PC-9 (cell line): Measurements from ENCODE around the gene LRP10. TPM values are rescaled to one million over a fixed set of nuclear protein-coding genes. Genes with fewer than 3 reads are reported as not detected.
A peak's percentile ranks its signal among the peaks of the same experiment; 100 is the strongest.

ENCODE experiments used
- Bru-seq: library from RNA; stranded (reverse); fragments of 400-500 nt; gene quantifications from one replicate; lab custom pipeline; 2021; lab: Mats Ljungman, UMichigan
- BruChase-seq, 2 experiments: library from RNA; stranded (reverse); fragments of 400-500 nt; gene quantifications; one replicate each; lab custom pipeline; 2021; lab: Mats Ljungman, UMichigan
- BruUV-seq: library from RNA; stranded (reverse); fragments of 400-500 nt; replicated peaks from 2 replicates; lab custom pipeline; 2021; lab: Mats Ljungman, UMichigan
- CTCF ChIA-PET: fragments of 300-600 bp; sonication (Branson Sonifier 250); formaldehyde crosslinking; loops from one replicate; lab custom pipeline; 2022; ENCODE audit warnings: antibody characterized with exemption; lab: Charles Lee
- POLR2A ChIA-PET: fragments of 300-600 bp; sonication (Branson Sonifier 250); formaldehyde crosslinking; loops from one replicate; lab custom pipeline; 2022; ENCODE audit warnings: antibody characterized with exemption; ENCODE audit not compliant: unreplicated experiment; lab: Charles Lee
- DNase-seq, 2 experiments: peaks; one replicate each; pipeline versions ENCODE4 v3.0.0 to v3.0.0-alpha.2; 2015 to 2022; ENCODE audit warnings: mixed read lengths in 1 of 2
- H2AFZ ChIP-seq: fragments of 200-600 bp; sonication (generic); 2 replicates; pipeline ENCODE4 v1.8.1; 2017; ENCODE audit warnings: antibody characterized with exemption
- H3F3A ChIP-seq: fragments of 200-600 bp; sonication (generic); 2 replicates; pipeline ENCODE4 v1.8.1; 2017; ENCODE audit warnings: antibody characterized with exemption, mild to moderate bottlenecking, low read depth; ENCODE audit not compliant: insufficient read depth
- H3K27ac ChIP-seq: fragments of 200-600 bp; sonication (generic); 2 replicates; pipeline ENCODE4 v1.6.1; 2016; ENCODE audit warnings: mixed run types
- H3K27me3 ChIP-seq: fragments of 200-600 bp; sonication (generic); 2 replicates; pipeline ENCODE4 v1.6.1; 2016; ENCODE audit warnings: low read depth, mixed run types; ENCODE audit not compliant: insufficient read depth
- H3K36me3 ChIP-seq: fragments of 200-600 bp; sonication (generic); 2 replicates; pipeline ENCODE4 v1.6.1; 2016; ENCODE audit warnings: low read depth, mixed run types
- H3K4me1 ChIP-seq: fragments of 200-600 bp; sonication (generic); replicated peaks from 2 replicates; pipeline ENCODE4 v1.6.1; 2016; ENCODE audit warnings: mixed run types; ENCODE audit not compliant: insufficient read depth
- H3K4me2 ChIP-seq: fragments of 200-600 bp; sonication (generic); 2 replicates; pipeline ENCODE4 v1.6.1; 2017; ENCODE audit warnings: mixed run types
- H3K4me3 ChIP-seq: fragments of 200-600 bp; sonication (generic); 2 replicates; pipeline ENCODE4 v1.6.1; 2016; ENCODE audit warnings: mixed run types
- H3K79me2 ChIP-seq: fragments of 200-600 bp; sonication (generic); 2 replicates; pipeline ENCODE4 v1.6.1; 2017; ENCODE audit warnings: low read depth, mixed run types
- H3K9me2 ChIP-seq: fragments of 200-600 bp; sonication (generic); 2 replicates; pipeline ENCODE4 v1.8.1; 2017; ENCODE audit warnings: mild to moderate bottlenecking; ENCODE audit not compliant: insufficient read depth
- H3K9me3 ChIP-seq: fragments of 200-600 bp; sonication (generic); 2 replicates; pipeline ENCODE4 v1.8.1; 2016; ENCODE audit warnings: low read depth; ENCODE audit not compliant: insufficient read depth
- H4K20me1 ChIP-seq: fragments of 200-600 bp; sonication (generic); 2 replicates; pipeline ENCODE4 v1.8.1; 2017; ENCODE audit not compliant: insufficient read depth
- CTCF ChIP-seq: fragments of 200-600 bp; sonication (generic); conservative IDR thresholded peaks from 2 replicates; pipeline ENCODE4 v1.6.1; 2017; ENCODE audit warnings: mixed run types, antibody characterized with exemption, mild to moderate bottlenecking, moderate library complexity
- EZH2 ChIP-seq: fragments of 200-600 bp; sonication (generic); IDR thresholded peaks from 2 replicates; pipeline ENCODE4 v1.8.0; 2017; ENCODE audit warnings: antibody characterized with exemption, low read depth
- intact Hi-C: fragments of 100-400 bp; cut with micrococcal nuclease; formaldehyde crosslinking; loops from one replicate; pipeline ENCODE4 v1.10.0; 2022; ENCODE audit not compliant: unreplicated experiment
- long read RNA-seq: library from polyadenylated mRNA; stranded (forward); transcript quantifications from one replicate; pipeline ENCODE4 v2.0.0, GENCODE V29; 2022
- total RNA-seq: library from RNA; stranded (reverse); gene quantifications from 2 replicates; pipeline ENCODE4 v1.2.3, GENCODE V29; 2021

The LRP10 gene
- total RNA-seq, result 59.0 and 61.6 TPM in 2 replicates
- percentile 67 among the genes with signal in this experiment for Bru-seq, nascent RNA
- percentile 81 among the genes with signal in this experiment for BruChase-seq, experiment 1, labeled RNA remaining after a 2-hour chase
- BruChase-seq, experiment 2, labeled RNA remaining after a 6-hour chase, result percentile 94 among the genes with signal in this experiment
- long read RNA-seq, full-length matches to known transcripts, result 46 of 82 reads
- long read RNA-seq, partial matches to known transcripts, result 8 of 82 reads
- long read RNA-seq, other reads (novel, unspliced or antisense), result 28 of 82 reads

GRCh38 chr14:22871224-22872032 lies at the start of gene LRP10:
LRP10 (plus strand) TSS chr14:22871740; CDS start chr14:22872304, 564 bp downstream.
- Histone ChIP-seq H3K4me2 (peak within 1 kb of the TSS; percentile 84), H3K36me3 (no peaks in the 10 kb centered on the region)
- TSS peak; percentile 44 for BruUV-seq

GRCh38 chr14:22822016-22822570 lies 49.4 kb upstream of the LRP10 start:
- POLR2A ChIA-PET, result no interaction called here
- Histone ChIP-seq H3K4me2 (no peak overlapping the region), H4K20me1 (no peaks in the 10 kb centered on the region), H3K4me1 (peaks cover 38% of the 10 kb centered on the region), H3K4me3 (no peak overlapping the region), H3K27ac (no peak overlapping the region), H3K9me3 (no peaks in the 10 kb centered on the region), H3K79me2 (no peaks in the 10 kb centered on the region), H2AFZ (no peak overlapping the region), H3K36me3 (no peaks in the 10 kb centered on the region), H3K27me3 (no peaks in the 10 kb centered on the region), H3F3A (peaks cover 20% of the 10 kb centered on the region; the same call in 1 of the 2 replicates), H3K9me2 (no peaks in the 10 kb centered on the region)
- no TSS peak for BruUV-seq
- intact Hi-C loops, result loop anchor here (2.0 kb wide), 1 partner anchor 31 kb away; no protein-coding TSS in a partner anchor
- CTCF ChIA-PET, result interaction anchor here (0.7 to 1.5 kb wide), 3 partner anchors 29 to 135 kb away, joined by 5 to 9 read pairs (median 7); no protein-coding TSS in a partner anchor
- no peak for TF ChIP-seq EZH2
- TF ChIP-seq CTCF, result no peak
- DNase-seq, result no peak

More at GRCh38 chr14:22871224-22872032, at the start of gene LRP10:
- intact Hi-C loops, result loop anchor here (1.0 to 5.0 kb wide), 4 partner anchors 16 to 108 kb away; partner anchors contain the start of gene RBM23
- no peaks in the 10 kb centered on the region; the same call in 1 of the 2 replicates for H4K20me1 ChIP-seq
- POLR2A ChIA-PET, result interaction anchor here (0.5 to 0.6 kb wide), 3 partner anchors 52 to 282 kb away, joined by 3 to 11 read pairs (median 4); no protein-coding TSS in a partner anchor
- peaks cover 17% of the 10 kb centered on the region for H3K79me2 ChIP-seq
- peaks cover 26% of the 10 kb centered on the region for H3F3A ChIP-seq
- H3K4me3 ChIP-seq, result peak within 1 kb of the TSS; percentile 83
- H3K9me2 ChIP-seq, result no peaks in the 10 kb centered on the region
- H2AFZ ChIP-seq, result peak within 1 kb of the TSS; percentile 83
- no peaks in the 10 kb centered on the region for H3K9me3 ChIP-seq
- H3K27ac ChIP-seq, result peak within 1 kb of the TSS; percentile 95
- H3K4me1 ChIP-seq, result peaks cover 17% of the 10 kb centered on the region
- DNase-seq, result peak; percentile 85 to 92
- CTCF ChIA-PET, result interaction anchor here (0.6 kb wide), 3 partner anchors 18 to 187 kb away, joined by 4 to 6 read pairs (median 6); no protein-coding TSS in a partner anchor
- H3K27me3 ChIP-seq, result no peaks in the 10 kb centered on the region
- no peak for TF ChIP-seq CTCF
- no peak for TF ChIP-seq EZH2
